Myocyte (in vitro differentiated cells): ENCODE results near the gene ILK. TPM values are rescaled to one million over a fixed set of nuclear protein-coding genes. Genes with fewer than 3 reads are reported as not detected.

Experiments used
- DNase-seq: peaks from one replicate; pipeline ENCODE4 v3.0.0-alpha.2; 2012; ENCODE audit warnings: low read depth
- total RNA-seq: library from RNA; depleted of rRNA; stranded (reverse); fragments of >200 nt; gene quantifications from 2 replicates; pipeline ENCODE4 v1.2.3, GENCODE V29; 2014

The ILK gene
- total RNA-seq, 1 donor from 2014 or later, result 165 TPM

DNA sequence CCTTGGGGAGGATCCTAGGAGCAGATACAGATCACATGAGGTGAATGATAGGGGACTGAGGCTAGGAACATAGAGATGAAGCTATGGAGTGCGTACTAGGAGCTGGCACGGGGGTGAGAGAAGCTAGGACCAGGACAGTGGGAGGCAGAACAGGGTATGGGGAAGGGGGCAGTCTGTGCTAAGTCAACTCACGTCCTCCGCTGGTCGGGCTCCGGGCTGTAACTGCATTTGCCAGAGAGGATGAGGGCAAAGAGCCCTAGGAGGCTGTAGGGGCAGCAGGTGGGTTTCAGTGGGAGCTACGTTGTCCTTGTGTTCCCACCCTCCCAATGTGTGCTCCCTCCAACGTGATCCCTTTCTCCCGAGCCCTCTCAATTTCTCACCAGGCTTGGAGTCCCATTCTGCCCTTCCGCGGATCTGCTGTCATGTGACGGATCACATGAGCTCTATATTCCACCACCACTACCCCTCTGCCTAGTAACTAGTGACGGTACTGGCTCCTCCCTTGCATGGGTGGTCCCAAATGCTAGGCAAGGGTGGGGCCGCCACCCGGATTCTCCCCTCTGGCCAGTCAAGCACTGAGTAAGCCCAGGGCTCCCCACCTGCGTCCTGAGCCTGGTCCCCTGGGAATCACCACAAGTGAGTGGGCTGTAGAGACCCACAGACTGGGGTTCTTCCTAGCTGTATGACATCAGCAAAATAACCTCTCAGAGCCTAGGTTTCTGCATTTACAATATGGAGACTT is 15.6 kb downstream of the ILK start, which contains the start of gene TPP1:
TPP1 (minus strand) TSS at position 419 of the 742 bp plus-strand sequence; CDS start at position 397, 22 bp downstream.
- peak; percentile 97 for DNase-seq

DNA sequence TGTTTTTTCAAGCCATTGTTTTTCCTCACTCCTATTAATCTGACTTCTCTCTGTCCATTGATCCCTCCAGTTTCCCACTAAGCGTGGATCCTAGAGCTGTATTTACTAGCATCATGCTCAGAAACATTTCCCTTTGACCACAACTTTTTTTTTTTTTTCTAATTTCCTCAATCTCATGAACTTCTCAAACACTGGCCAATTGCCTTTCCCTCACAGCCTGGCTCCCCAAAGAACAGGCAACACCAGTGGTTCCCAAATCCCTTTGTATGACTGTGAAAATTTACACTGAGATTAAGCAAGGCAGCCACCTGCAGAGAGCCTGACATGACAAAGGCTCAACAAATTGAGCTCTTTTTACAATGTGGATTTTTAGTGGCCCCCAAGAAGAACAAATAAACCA is 17.1 kb downstream of the ILK start:
- no peak for DNase-seq

DNA sequence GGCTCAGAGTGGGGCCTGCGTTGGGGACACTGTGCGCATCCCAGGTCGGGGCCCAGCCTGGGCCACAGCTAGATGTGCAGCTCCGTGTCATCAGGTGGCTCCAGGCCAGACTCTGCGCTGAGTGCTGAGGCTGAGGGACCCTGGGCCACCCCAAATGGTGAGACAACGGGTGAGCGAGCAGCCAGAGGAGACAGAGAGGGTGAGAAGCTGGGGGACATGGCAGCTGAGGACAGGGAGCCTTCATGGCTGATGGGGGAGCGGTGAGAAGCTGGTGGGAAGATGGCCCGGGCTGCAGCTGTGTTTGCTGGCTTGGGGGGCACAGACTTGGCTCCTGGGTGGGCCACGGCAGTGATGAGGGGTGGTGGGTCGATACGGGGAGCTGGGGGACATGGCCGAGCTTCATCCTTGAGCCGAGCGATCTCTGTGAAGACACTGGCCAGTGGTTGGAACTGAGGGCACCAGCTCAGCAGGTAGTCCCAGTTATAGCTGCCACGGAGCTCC is 18.2 kb downstream of the ILK start:
- DNase-seq, result no peak

DNA sequence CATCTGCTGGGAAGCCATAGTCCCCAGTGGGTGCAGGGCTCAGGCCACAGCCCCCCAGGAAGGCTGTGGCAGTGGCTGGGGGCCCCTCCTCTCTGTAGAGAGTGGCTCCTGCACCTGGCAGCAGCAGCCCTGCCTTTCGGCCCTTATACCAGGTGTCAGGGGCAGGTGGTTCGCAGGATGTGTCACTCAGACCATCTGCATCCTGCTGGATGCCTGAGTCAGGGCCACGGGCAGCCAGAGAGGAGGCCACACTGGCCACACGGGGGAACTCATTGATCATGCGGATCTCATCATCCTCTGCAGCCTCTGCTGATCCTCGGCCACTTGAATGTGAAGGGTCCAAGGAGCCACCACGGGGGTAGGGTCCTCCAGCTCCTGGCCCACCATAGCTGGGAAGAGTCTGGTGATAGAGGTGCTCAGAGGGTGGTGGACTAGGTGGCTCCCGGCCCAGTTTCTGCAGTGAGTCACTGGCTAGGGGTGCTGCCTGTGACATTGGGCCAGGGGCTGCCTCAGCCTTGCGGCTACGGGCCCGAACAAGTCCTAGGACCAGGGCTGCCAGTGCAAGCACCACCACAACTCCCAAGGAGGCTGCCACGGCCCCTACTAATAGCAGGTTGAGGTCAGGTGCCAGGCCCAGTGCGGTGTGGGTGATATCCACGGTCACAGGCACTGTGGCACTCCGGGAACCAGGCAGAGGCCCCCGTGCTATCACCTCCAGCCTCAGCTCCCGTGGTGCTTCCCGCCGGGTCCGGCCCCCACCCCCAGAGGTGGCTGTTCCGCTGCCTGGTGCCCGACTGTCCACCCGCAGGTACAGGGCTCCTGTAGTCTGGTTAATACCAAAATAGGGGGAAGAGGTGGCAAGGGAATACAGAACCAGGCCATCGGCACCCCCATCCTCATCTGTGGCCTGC is 18.9 kb downstream of the ILK start:
- no peak for DNase-seq

DNA sequence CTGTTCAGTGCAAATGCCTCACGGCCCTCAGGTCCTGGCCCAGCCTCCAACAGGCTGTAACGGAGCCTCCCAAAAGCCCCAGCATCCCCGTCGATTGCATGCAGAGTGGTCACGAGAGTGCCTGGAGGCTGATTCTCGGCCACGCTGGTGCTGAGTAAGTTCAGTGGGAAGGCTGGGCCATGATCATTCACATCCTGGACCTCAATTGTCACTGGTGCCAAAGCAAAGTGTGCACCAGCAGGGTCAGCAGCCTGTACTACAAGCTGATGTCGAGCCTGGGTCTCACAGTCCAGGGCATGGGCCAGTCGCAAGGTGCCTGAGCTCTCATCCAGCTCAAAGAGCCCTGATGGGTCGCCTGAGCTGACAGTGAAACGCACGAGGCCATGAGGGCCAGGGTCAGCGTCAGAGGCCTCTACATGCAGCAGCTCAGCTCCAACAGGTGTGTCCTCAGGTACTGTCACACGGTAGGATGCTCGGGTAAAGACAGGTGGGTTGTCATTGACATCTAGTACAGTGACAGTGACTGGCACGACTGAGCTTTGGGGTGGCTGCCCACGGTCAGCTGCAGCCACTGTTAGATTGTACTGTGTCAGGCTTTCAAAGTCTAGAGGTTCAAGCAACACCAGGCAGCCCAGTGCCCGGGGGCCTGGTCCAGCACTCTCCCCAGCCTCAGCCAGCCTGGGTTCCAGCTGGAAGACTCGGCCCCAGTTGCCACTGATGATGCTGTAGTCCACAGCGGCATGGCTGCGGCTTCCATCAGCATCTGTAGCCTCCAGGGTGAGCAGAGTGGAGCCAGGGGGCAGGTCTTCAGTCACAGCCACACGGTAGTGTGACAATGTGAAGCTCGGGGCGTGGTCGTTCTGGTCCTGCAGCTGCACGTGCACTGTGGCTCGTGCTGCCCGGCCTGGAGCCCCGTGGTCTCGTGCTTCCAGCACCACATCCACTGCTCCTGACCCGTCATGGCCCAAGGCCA is 20.1 kb downstream of the ILK start:
- DNase-seq, result no peak

DNA sequence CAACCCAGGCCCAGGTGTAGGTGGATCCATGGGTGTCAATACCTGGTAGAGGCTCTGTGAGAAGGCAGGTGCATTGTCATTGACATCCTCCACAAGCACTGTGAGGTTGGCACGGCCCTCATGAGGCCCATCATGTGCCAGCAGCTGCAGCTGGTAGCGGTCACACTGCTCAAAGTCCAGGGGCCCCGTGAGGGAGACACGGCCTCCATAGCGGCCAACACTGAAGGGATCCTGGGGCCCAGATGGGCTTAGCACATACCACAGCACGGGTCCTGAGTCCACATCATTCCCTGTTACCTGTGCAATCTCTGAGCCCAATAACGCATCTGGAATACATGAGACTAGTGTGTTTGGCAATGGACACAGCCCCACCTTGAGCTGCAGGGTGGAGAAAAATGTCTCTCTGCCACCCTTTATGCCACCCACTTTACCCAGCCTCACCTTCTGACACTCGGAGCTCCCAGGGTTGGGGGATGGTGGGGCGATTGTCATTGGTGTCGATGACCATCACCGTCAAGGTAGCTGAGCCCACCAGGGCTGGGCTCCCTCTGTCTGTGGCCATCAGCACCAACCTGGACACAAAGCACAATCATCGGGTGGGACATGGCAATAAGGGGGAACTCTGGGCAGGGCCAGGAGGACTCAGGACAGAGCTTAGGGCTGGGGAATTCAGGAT is 21.7 kb downstream of the ILK start:
- no peak for DNase-seq

DNA sequence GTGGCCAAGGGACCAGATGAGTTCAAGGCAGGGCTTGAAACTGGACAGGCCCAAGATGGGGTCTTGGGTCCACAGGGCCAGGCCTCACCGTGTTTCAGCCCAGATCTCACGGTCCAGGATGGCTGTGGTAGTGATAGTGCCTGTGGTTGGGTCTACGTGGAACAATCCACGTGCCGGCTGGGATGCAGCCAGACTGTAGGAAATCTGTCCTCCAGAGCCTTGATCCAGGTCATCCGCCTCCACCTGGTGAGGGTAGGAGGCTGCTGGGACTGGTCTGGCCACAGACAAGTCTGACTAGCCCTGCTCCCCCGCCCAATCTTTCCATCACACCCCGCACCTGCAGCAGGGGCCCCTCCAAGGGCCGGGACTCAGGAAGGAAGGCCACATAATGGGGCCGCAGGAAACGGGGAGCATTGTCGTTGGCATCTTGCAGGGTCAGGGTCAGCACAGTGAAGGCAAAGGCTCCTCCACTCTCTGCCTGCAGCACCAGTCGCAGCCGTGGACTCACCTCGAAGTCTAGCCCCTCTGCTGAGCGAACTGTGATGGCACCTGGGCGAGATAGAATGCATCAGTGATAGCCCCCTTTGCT is 22.4 kb downstream of the ILK start:
- DNase-seq, result no peak

DNA sequence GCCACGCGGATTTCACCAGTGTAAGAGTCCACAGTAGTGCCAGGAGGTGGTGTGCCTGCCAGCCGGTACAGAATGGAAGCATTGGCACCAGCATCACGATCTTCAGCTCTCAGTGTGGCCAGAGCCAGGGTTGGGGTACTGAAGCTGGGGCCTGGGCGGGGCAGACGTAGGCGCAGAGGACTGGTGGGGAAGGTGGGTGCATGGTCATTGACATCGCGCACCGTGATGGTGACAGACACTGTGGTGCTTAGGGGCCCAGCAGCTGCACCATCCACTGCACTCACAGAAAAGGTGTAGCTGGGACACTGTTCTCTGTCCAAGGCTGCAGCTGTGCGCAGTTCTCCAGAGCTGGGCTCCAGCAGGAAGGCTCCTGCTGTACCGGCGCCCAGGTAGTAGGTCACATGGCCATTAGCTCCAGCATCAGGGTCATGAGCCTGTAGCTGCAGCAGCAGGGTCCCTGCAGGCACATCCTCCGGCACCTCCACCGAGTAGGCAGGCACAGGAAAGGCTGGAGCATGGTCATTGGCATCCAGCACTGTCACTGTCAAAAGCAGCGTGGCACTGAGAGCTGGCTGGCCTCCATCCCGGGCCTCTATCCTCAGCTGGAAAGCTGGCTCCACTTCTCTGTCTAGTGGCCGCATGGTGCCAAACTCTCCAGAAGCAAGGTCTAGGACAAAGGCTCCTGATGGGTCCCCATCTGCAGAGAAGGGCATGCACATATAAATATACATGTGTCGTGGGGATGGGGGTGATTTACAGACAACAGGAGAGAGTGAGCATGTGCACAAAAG is 23.6 kb downstream of the ILK start:
- DNase-seq, result no peak

DNA sequence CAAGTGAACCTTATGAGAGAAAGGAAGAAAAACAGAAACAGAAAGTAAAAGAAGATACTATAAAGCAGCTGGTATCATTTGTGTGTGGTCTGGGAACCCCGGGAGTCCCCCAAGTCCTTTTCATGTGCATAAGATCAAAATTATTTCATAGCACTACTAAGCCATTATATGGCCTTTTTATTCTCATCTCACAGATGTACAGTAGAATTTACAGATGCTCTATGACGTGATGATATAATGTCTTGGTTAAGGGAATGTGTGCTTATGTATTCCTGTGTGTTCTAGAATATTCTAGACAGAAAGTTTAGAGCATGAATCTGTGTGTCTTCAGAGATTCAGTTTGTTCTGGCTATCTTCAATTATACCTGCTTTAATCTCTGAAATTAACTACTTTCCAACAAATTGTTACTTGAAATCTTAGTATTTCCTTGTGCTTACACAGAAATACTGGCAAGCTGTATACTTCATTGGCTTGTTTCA is 24.2 kb downstream of the ILK start:
- no peak for DNase-seq

DNA sequence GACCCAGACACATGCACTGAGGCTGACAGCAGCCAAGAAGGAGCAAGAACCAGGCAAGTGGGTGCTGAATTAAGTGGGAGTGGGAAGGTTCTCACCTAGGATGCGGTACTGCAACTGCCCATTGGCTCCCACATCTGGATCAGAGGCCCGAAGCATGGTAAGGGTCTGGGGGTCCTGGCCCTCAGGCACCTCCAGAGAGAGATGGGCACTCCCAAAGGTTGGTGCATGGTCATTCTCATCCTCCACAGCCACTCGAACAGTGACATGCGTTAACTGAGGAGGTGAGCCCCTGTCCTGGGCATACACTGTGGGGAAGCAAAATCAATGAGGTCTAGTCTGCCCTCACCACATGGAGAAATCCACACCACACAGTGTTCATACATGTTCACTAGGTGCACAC is 25.0 kb downstream of the ILK start:
- no peak for DNase-seq

DNA sequence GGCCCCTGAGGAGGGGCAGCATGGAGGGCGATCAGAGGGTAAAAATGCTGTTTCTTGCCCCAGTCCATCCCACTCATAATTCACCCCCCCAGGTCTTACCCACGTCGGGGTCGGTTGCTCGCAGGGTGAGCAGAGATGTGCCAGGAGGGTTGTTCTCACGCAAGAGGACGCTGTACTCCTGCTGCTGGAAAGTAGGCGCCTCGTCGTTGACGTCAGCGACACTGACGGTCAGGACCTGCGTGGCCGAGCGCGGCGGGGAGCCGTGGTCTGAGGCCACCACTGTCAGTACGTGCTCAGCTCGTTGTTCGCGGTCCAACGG is 26.0 kb downstream of the ILK start:
- no peak for DNase-seq

DNA sequence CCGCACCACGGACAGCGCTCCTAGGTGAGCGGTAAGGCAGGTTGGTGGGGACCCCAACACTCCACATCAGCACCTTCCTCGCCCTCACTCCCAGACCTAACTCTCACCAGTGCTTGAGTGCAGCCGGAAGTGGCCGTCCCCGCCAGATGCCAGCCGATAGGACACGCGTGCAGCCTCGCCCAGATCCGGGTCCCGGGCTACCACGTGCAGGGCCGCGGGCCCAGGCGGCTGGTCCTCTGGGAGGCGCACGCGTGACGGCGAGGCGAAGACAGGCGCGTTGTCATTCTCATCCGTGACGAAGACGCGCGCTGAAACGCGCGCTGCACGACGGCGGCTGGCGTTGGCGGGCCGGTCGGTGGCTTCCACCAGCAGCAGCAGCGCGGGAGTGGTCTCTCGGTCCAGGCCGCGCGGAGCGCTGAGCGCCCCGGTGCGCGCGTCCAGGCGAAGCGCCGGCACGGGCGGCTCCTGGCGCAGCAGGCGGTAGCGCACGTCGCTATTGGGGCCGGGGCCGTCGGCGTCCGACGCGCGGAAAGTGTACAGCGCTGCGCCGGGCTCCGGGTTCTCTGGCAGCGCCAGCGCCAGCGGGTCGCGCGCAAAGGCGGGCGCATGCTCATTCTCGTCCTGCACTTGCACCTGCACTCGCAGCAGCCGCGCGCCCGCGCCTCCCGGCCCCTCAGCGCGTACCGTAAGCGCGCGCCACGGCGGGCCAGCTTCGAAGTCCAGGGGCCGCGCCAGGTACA is 26.5 kb downstream of the ILK start:
- DNase-seq, result no peak

DNA sequence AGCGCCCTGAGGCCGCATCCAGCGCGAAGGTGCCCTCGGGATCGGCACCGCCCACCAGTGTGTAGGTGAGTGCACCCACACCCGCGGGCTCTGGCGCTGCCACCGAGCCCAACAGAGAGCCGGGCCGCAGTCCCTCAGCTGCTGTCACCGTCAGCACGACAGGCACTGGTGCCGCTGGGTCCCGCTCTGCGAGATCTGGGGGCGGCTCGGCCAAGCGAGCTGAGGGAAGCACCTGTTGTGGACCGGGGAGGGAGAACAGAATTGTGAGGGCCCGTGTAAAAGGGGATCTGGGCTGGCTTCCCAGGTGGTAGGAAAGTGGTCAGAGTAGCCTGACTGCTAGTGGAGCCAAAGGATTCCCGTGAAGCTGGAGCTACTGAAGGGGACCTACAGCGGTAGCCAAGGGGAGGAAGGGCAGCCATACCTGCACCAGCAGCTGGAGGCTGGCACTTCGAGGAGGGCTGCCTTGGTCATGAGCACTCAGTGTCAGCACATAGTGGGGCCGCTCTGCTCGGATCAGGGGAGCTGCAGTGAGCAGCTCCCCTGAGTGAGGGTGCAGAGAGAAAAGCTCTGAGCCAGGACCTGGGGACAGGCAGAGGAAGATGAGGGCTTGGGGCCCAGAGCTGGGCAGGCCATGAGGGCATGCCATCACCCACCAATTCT is 27.2 kb downstream of the ILK start:
- no peak for DNase-seq

DNA sequence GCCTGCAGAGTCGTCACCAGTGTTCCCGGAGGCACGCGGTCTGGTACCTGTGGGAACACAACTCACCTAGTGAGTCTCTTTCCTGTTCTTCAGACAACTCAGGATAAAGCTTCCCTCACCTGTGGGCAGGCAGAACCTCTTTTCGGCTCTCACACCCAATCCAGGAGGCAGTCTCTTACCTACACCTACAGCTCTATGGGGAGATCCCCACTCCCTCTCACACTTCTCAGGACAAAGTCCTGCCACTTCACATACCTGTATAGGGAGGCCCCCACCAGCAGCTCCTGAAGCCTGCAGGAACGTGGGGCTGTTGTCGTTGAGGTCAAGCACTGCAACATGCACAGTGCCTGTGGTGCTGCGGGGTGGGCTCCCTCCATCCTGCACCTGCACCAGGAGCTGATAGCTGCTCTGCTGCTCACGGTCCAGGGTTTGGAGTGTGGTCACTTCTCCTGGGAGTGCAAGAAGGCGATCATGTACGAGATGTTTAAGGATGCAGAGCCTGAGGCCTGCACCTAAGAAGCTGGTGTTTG is 27.9 kb downstream of the ILK start:
- no peak for DNase-seq

DNA sequence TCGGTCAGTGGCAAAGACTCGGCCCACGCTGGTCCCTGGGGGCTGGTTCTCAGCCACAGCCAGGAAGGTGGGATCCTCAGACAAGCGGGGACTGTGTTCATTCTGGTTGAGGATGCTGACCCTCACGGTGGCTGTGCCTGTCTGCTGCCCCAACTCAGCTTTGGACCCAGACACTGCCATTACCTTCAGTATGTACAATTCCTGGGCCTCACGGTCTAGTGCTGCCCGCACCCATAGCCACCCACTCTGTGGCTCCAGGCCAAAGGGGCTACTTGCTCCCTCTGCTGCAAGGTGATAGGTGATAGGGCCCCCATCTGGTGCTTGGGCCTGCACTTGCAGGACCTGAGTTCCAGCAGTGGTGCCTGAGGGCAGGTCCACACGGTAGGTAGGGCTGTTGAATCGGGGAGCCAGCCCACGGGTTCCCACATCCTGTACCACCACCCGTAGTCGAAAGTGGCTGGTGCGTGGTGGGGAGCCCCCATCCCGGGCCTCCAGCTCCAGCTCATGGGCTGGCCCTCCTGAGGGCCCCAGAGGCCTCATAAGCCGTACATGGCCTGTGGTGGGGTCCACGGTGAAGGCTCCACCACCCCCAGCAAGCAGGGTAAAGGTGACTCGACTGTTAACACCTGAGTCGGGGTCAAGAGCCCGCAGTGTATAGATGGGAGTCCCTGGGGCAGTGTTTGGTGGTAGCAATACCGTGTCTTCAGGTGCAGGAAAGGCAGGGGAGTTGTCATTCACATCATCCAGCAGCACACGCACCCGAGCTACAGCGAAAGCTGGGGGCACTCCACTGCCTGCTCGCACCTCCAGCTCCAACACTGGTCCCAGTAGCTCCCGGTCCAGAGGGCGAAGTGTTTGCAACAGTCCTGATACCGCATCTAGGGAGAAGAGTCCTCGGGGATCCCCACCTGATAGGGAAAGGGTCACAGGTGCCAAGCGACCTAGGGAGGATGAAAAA is 28.8 kb downstream of the ILK start:
- DNase-seq, result no peak
